ENCODE results near the gene HNRNPC. TPM values are rescaled to one million over a fixed set of nuclear protein-coding genes. Genes with fewer than 3 reads are reported as not detected.

HNRNPC gene
- total and polyA plus RNA-seq, 2 of the 8 experiments (the other 6 are each of a cell fraction or from before 2014, with no cell fraction given), result 781 to 1,207 TPM

GRCh38 chr14:21208554-21208953 lies 60.7 kb downstream of the HNRNPC start (continued):
- no peak for TF ChIP-seq KDM4A (IDR thresholded peaks at IDR 0.05; ENCODE audit: low read depth, low read length, severe bottlenecking)
- TF ChIP-seq CTCF (IDR thresholded peaks at IDR 0.05; ENCODE audit: control extremely low read depth in 1 of 3, insufficient read depth in 1 of 3, low read depth in 1 of 3, low read length in 3 of 3), result no peak
- TF ChIP-seq SRF (IDR thresholded peaks at IDR 0.05; ENCODE audit: low read depth, low read length), result no peak

All from H1 (cell line).